T-cell (primary cell): ENCODE data around the gene PNCK. TPM values are rescaled to one million over a fixed set of nuclear protein-coding genes. Genes with fewer than 3 reads are reported as not detected.

ENCODE experiments used
- ATAC-seq, 4 experiments: fragments of 200-7000 bp in 3 of 4; fragments of 150-1000 bp in 1 of 4; cut with Tn5 transposase; replicated peaks in 1 of 4; 1 replicate in 3 of 4; 2 replicates in 1 of 4; pipeline ENCODE4 v1.10.0; 2021; ENCODE audit warnings: moderate library complexity in 3 of 4, mild to moderate bottlenecking in 2 of 4, moderate number of reproducible peaks in 1 of 4
- CTCF ChIA-PET, 2 donors: fragments of 300-600 bp; sonication (Branson Sonifier 250); formaldehyde crosslinking; loops; one replicate each; lab custom pipeline; 2022; ENCODE audit warnings: antibody characterized with exemption in 2 of 2; lab: Charles Lee
- POLR2A ChIA-PET, 2 donors: fragments of 300-600 bp; sonication (Branson Sonifier 250); formaldehyde crosslinking; loops; one replicate each; lab custom pipeline; 2022; ENCODE audit warnings: antibody characterized with exemption in 2 of 2; lab: Charles Lee
- DNase-seq, 35 experiments: peaks; one replicate each; pipeline versions ENCODE4 v3.0.0 to v3.0.0-alpha.2; 2013 to 2023
- H3K27ac ChIP-seq: one replicate; pipeline ENCODE4 v1.5.1; 2013; ENCODE audit warnings: low read length
- H3K27me3 ChIP-seq, 2 experiments: replicated peaks in 1 of 2; 1 replicate in 1 of 2; 2 replicates in 1 of 2; pipeline versions ENCODE4 v1.6.1 to v1.7.0; 2013; ENCODE audit warnings: low read length in 1 of 2, mixed read lengths in 1 of 2; ENCODE audit not compliant: control insufficient read depth in 2 of 2, insufficient read depth in 2 of 2; ENCODE audit errors: extremely low read depth in 1 of 2
- H3K36me3 ChIP-seq, 2 donors: 1 replicate in 1 of 2; 2 replicates in 1 of 2; pipeline versions ENCODE4 v1.6.1 to v1.7.0; 2013; ENCODE audit warnings: low read length in 1 of 2; ENCODE audit not compliant: control insufficient read depth in 2 of 2, insufficient read depth in 1 of 2; ENCODE audit errors: extremely low read depth in 1 of 2
- H3K4me1 ChIP-seq, 2 experiments: 1 replicate in 1 of 2; 2 replicates in 1 of 2; pipeline versions ENCODE4 v1.6.1 to v1.7.0; 2013; ENCODE audit warnings: low read length in 2 of 2, mixed read lengths in 1 of 2; ENCODE audit not compliant: insufficient read depth in 2 of 2, control insufficient read depth in 1 of 2; ENCODE audit errors: extremely low read depth in 1 of 2
- H3K4me3 ChIP-seq, 2 donors: 1 replicate in 1 of 2; 2 replicates in 1 of 2; pipeline versions ENCODE4 v1.5.1 to v1.7.0; 2013; ENCODE audit warnings: mild to moderate bottlenecking in 2 of 2, low read length in 1 of 2, moderate library complexity in 1 of 2; ENCODE audit not compliant: control insufficient read depth in 1 of 2; ENCODE audit errors: extremely low read depth in 1 of 2
- H3K9me3 ChIP-seq: 2 replicates; pipeline ENCODE4 v1.7.0; 2013
- H3K27ac Mint-ChIP-seq, 2 donors: one replicate each; pipeline ENCODE4 v1.8.0; 2020 to 2021; ENCODE audit warnings: mild to moderate bottlenecking in 2 of 2, mixed read lengths in 2 of 2
- H3K27me3 Mint-ChIP-seq, 2 donors: one replicate each; pipeline ENCODE4 v1.8.0; 2021 to 2022; ENCODE audit warnings: mixed read lengths in 2 of 2
- H3K36me3 Mint-ChIP-seq: one replicate; pipeline ENCODE4 v1.8.0; 2021; ENCODE audit warnings: mixed read lengths
- H3K4me1 Mint-ChIP-seq, 3 donors: one replicate each; pipeline ENCODE4 v1.8.0; 2020 to 2022; ENCODE audit warnings: mixed read lengths in 3 of 3, mild to moderate bottlenecking in 1 of 3
- H3K4me3 Mint-ChIP-seq, 3 donors: one replicate each; pipeline ENCODE4 v1.8.0; 2020 to 2022; ENCODE audit warnings: mild to moderate bottlenecking in 3 of 3, mixed read lengths in 3 of 3, moderate library complexity in 3 of 3
- H3K9me3 Mint-ChIP-seq, 3 donors: one replicate each; pipeline ENCODE4 v1.8.0; 2020 to 2022; ENCODE audit warnings: mixed read lengths in 3 of 3
- WGBS: methylation state at CpG from one replicate; pipeline ENCODE4 v1.1.5; 2013; ENCODE audit warnings: missing lambda C conversion rate; ENCODE audit not compliant: insufficient coverage; 5-methylcytosine and 5-hydroxymethylcytosine counted together
- total RNA-seq, 35 experiments: library from RNA in 6 of 35; stranded (reverse) in 6 of 35; fragments of 120-200 nt in 1 of 35; gene quantifications; one replicate each; pipeline versions ENCODE4 v1.2.1 to v1.2.4 and lab custom pipeline; 2013 to 2026

The PNCK gene
- total RNA-seq, 5 donors from 2014 or later (not counting 1 experiment from before 2014, with no cell fraction given): 1.0 TPM; not detected in 4

- H3K4me3 Mint-ChIP-seq: no peak overlapping the region
- no peaks in the 10 kb centered on the region for H3K36me3 ChIP-seq
- H3K36me3 Mint-ChIP-seq: peaks cover 4% of the 10 kb centered on the region
- H3K9me3 Mint-ChIP-seq: peaks cover 0 to 5% (median 5%) of the 10 kb centered on the region in 3 donors
- DNase-seq (no peak), ATAC-seq (no peak)
- WGBS: 67% methylated on average over 8 of the region's 15 CpGs
- no peak overlapping the region for H3K27ac Mint-ChIP-seq
- no peaks in the 10 kb centered on the region for H3K4me1 ChIP-seq
- H3K4me3 ChIP-seq: no peak overlapping the region
- peaks cover 0 to 16% of the 10 kb centered on the region in 2 experiments for H3K27me3 ChIP-seq
- H3K27me3 Mint-ChIP-seq: peaks cover 3 to 6% of the 10 kb centered on the region in 2 donors
- ChIA-PET POLR2A (no interaction called here), CTCF (no interaction called here)
- H3K4me1 Mint-ChIP-seq: no peaks in the 10 kb centered on the region
- no peaks in the 10 kb centered on the region for H3K9me3 ChIP-seq
- no peak overlapping the region for H3K27ac ChIP-seq
These were observed 45.9 kb downstream of the PNCK start for GRCh38 chrX:153627675-153628111.

DNA sequence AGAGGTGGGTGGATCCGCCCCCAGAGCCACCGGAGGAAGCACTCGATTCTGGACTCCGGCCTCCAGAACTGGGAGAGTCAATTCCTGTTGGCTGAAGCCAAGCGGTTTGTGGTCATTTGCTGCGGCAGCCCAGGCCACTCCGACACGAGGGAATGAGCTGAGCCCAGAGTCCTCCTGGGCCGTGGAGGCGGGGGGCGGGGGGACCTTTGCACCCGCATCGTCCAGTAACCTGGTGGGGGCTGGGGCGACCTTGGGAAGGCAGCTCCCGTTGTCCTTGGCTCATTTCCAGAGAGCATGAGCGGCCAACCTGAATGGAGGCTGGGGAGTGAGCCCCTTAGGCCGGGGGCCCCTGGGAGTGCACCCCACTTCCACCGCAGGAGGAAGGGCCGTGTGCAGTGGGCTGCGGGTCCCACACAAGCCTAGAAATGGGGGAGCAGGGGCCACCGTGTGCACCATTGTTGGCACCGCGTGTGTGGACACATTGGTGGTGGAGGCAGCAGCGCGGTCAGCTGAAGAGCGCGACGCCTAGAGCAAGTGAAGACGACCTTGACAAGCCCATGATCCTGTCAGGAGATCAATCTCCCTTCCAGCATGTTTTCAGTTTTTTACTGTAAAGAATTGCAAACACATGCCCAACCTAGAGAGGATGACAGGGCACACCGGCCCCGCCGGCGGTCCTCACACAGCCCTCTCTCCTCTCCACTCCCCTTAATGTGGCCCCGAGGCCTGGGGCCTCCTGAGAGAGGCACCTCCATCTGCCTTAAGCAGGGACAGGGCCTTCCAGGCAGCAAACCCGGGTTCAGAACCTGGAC is 46.5 kb downstream of the PNCK start:
- Histone ChIP-seq H3K27me3 (peaks cover 0 to 16% of the 10 kb centered on the region in 2 experiments), H3K36me3 (no peaks in the 10 kb centered on the region), H3K4me3 (no peak overlapping the region), H3K4me1 (no peaks in the 10 kb centered on the region), H3K27ac (no peak overlapping the region), H3K9me3 (no peaks in the 10 kb centered on the region)
- Mint-ChIP-seq H3K4me3 (no peak overlapping the region), H3K9me3 (peaks cover 0 to 5% (median 5%) of the 10 kb centered on the region in 3 donors), H3K27me3 (peaks cover 3 to 12% of the 10 kb centered on the region in 2 donors), H3K27ac (no peak overlapping the region), H3K4me1 (no peaks in the 10 kb centered on the region), H3K36me3 (peaks cover 4% of the 10 kb centered on the region)
- ChIA-PET POLR2A (no interaction called here), CTCF (no interaction called here)
- ATAC-seq: no peak
- WGBS: 78% methylated on average over 7 of the region's 35 CpGs
- DNase-seq: no peak

- 77% methylated on average over 4 of the region's 16 CpGs for WGBS
- H3K27ac Mint-ChIP-seq: no peak overlapping the region
- peaks cover 3 to 10% of the 10 kb centered on the region in 2 donors for H3K27me3 Mint-ChIP-seq
- peaks cover 0 to 3% (median 3%) of the 10 kb centered on the region in 3 donors for H3K9me3 Mint-ChIP-seq
- no peak overlapping the region for H3K4me3 Mint-ChIP-seq
- POLR2A ChIA-PET: no interaction called here
- CTCF ChIA-PET: no interaction called here
- DNase-seq: no peak
- Histone ChIP-seq H3K4me3 (no peak overlapping the region), H3K27me3 (peaks cover 0 to 16% of the 10 kb centered on the region in 2 experiments), H3K36me3 (no peaks in the 10 kb centered on the region), H3K4me1 (no peaks in the 10 kb centered on the region), H3K9me3 (no peaks in the 10 kb centered on the region), H3K27ac (no peak overlapping the region)
- peaks cover 2% of the 10 kb centered on the region for H3K36me3 Mint-ChIP-seq
- ATAC-seq: no peak
- H3K4me1 Mint-ChIP-seq: no peaks in the 10 kb centered on the region
These were observed 47.5 kb downstream of the PNCK start for GRCh38 chrX:153626025-153626633.

GRCh38 chrX:153625271-153626024 is 48.2 kb downstream of the PNCK start:
- Mint-ChIP-seq H3K9me3 (no peaks in the 10 kb centered on the region), H3K27ac (no peak overlapping the region), H3K4me3 (no peak overlapping the region), H3K4me1 (no peaks in the 10 kb centered on the region), H3K27me3 (peaks cover 3 to 7% of the 10 kb centered on the region in 2 donors), H3K36me3 (no peaks in the 10 kb centered on the region)
- ChIA-PET POLR2A (no interaction called here), CTCF (no interaction called here)
- Histone ChIP-seq H3K27ac (no peak overlapping the region), H3K36me3 (no peaks in the 10 kb centered on the region), H3K4me3 (no peak overlapping the region), H3K27me3 (peaks cover 0 to 16% of the 10 kb centered on the region in 2 experiments), H3K9me3 (no peaks in the 10 kb centered on the region), H3K4me1 (no peaks in the 10 kb centered on the region)
- no peak for ATAC-seq
- DNase-seq: no peak
- 100% methylated on average over 1 of the region's 21 CpGs for WGBS

DNA sequence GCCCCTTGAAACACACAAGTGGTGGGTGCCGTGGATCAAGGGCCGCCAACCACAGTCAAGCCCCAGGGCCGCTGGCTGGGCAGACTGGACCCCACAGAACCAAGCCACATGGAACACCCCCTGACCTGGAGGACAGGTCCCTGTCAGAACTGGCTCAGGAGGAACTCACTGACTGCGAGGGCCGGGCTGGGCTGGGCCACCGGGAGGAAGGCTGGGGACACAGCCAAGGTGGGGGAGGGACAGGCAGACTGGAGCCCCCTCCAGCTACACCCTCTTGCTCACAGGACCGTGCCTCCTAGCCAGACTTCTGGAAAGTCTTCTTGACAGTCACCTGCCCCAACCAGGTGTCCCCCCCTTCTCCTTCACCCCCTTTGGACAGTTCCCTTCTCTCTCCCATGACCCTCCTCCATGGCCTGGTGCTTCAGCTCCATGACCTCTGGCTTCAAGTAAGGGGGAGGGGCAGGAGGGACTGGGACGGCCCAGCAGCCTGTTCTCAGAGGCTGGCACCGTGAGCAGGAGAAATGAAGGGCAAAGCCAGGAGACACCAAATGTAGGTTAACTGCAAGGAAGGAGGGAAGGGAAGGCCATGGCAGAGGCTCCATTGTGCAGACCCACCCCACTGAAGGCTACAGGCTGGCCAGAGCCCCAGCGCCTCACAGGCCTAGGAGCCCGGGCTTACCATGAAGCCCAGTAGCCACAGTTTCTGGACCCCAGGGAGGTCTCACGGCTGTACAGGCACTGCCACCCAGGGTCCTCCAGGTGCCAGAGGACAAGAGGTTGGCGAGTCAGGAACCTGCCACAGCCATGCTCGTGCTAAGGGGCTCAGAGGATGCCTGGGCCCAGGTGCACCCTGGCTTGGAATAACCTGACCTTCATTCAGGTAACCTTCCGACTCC is 49.2 kb downstream of the PNCK start:
- Histone ChIP-seq H3K4me1 (no peaks in the 10 kb centered on the region), H3K27ac (no peak overlapping the region), H3K4me3 (no peak overlapping the region), H3K36me3 (no peaks in the 10 kb centered on the region), H3K9me3 (no peaks in the 10 kb centered on the region), H3K27me3 (peaks cover 0 to 16% of the 10 kb centered on the region in 2 experiments)
- WGBS: 91% methylated on average over 5 of the region's 15 CpGs
- ATAC-seq (no peak), DNase-seq (no peak)
- Mint-ChIP-seq H3K4me1 (no peaks in the 10 kb centered on the region), H3K27ac (no peak overlapping the region), H3K36me3 (no peaks in the 10 kb centered on the region), H3K9me3 (no peaks in the 10 kb centered on the region), H3K4me3 (no peak overlapping the region), H3K27me3 (peaks cover 3 to 7% of the 10 kb centered on the region in 2 donors)
- ChIA-PET CTCF (no interaction called here), POLR2A (no interaction called here)
